DMS153 treated with DMSO at 0.1 percent for 48 hours (cell line): ENCODE data around the gene RDH8.

Experiments used
- DNase-seq: peaks from one replicate; lab custom pipeline; 2025; ENCODE audit not compliant: unreplicated experiment; lab: John Stamatoyannopoulos, UW

The RDH8 gene

DNA sequence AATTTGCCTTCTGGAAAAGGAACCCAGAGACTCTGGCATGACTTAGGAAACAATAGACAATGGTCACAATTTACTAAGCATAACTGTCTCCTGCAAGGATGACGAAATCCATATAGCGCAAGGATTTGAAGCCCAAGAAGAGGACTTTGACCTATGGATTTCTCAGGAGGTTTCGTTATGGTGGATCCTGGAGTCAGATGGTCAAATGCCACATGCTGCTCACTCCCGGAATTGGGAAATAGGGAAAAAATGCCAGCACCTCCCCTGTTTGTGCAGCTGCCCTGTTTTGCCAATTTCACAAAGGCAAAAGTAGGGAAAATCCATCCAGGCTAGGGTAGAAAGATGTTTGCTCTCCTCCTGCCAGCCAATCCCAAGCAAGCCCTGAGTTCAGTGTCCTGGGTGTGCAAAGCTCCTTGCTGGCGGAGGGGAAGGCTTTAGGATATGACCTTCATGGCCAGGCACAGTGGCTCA is 23.4 kb downstream of the RDH8 start:
- DNase-seq = no peak

DNA sequence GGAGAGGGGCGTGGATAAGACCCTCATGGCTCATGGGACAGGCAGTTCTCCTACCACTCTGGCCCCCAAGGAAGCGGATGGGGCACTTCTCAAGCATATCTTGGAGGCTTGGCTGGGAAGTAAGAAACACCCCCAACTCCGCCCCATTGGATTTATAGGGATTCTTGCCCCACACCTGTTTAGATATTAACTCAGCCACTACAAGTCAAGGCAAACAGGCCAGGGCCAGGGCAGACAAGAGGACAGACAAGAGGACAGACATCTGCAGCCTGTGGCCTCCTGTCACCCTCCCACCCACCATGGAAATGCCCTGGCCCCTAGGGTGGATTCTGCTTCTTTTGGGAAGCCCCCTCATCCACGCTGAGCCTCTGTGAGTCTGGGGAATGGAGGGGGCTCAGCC is 24.1 kb downstream of the RDH8 start:
- DNase-seq = no peak

DNA sequence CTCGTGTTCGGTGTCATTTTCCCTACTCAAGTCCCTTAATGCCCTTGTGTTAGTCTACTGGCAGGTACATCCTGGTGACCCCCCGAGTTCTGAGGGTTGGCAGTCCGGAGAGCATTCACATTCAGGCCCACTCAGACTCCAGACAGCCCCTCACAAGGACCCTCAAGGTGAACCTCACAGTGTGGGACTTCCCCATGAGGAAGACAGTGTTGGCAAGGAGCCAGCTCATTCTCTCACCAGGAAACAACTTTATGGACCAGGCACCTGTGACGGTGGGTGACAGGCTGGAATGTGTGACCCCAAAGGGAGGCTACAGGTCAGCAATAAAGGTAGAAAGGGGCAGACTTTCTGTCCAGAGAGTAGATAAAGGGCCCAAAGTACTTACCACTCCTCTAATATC is 24.5 kb downstream of the RDH8 start:
- no peak for DNase-seq

DNA sequence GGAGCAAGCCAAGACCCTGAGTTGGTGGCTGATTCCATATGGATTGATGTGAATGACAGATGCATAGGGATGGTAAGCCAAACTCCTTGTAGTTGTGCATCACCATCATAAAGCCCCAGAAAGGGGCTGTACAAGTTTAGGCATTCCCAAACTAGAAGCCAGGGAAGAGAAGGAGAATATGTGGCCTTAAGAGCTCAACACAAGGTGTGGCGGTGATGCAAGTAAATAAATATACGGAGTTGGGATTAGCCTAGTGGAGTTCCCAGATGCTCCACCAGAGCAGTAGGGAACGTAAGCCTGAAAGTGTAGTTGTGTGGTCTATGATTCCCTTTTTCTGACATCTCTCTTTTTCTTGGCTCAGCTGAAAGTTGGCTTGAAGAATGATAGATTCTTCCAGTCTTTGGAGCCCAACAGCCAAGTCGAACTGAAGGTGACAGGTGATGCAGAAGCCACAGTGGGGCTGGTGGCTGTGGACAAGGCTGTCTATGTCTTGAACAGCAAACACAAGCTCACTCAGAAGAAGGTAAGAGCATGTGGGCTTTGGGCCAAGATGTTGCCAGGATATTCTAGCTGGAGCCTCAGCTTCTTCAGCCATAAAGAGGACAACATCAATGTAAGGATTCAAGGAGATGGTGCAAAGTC is 30.1 kb downstream of the RDH8 start:
- no peak for DNase-seq

DNA sequence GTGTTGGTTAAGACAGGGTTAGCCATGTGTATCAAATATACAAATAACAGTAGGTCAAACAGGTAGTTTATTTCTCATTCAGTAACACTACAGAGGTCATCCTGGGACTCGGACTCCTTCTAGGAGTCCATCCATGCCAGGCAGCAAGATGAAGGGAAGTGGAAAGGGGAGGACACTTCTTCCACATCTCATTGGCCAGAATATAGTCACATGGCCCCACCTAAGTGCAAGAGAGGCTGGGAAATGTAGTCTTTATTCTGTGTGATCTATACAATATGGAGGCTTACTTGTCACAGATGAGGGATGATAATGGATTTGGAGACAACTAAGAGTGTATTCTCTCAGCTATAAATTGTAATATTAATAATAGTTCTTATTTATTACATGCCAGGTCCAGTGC is 31.1 kb downstream of the RDH8 start:
- DNase-seq = no peak

DNA sequence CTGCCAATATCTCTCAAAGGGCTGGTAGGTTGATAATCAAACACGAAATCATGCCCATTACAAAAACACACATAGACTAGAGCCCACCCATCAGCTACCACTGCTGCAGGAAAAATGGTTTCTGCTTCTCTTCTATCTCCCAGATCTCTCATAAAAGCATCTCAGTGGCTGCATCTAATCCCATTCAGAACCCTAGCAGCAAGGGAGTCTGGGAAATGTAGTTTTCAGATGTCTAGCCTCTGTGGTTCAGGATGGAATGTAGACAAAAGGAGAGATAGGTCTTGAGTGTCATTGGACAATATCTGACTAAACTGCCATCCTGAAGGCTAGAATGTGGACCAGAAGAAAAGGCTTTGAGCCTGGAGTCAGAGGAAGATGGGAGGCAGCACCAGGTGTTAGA is 32.1 kb downstream of the RDH8 start:
- no peak for DNase-seq

DNA sequence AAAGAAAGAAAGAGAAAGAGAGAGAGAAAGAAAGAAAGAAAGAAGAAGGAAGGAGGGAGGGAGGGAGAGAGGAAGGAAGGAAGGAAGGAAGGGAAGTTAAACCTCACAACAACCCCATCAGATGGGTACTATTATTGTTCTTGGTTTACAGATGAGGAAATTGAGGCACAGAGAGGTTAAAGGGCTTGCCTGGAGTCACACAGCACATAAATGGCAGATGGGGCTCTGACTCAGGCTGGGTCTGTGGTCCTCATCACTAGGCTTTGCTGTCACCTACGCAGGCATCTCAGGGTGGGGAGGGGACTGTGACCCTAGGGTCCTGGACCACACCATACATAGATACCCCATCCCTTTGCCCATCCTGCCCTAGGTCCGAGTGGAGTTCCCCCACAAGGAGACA is 36.3 kb downstream of the RDH8 start:
- no peak for DNase-seq

DNA sequence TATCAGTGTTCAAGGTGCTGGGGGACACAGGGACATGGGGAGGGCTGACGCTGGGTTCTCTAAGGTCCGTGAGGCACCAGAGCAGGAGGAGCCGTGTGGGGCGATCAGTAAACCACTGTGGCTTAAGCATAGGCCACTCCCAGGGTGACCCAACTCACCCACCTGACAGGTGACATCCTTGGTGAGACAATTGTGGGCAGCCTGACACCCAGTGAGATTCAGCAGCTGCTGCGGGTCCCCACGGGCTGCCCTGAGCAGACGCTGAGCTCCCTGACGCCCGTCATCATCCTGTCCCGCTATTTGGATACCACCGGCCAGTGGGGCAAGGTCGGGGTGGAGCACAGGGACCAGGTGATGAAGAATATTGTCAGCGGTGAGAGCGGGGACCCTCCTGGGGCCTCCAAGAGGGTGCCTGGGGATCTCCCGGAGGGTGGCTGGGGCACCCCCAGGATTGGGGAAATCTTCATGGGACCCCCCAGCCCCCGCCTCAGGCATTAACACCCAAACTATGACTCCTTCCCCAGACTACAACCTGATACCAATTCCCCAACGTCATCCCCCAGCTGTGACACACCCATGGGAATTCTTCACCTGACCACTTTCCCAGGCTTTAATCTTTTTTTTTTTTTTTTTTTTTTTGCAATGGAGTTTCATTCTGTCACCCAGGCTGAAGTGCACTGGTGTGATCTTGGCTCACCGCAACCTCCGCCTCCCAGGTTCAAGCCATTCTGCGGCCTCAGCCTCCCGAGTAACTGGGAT is 39.5 kb downstream of the RDH8 start:
- DNase-seq = no peak

DNA sequence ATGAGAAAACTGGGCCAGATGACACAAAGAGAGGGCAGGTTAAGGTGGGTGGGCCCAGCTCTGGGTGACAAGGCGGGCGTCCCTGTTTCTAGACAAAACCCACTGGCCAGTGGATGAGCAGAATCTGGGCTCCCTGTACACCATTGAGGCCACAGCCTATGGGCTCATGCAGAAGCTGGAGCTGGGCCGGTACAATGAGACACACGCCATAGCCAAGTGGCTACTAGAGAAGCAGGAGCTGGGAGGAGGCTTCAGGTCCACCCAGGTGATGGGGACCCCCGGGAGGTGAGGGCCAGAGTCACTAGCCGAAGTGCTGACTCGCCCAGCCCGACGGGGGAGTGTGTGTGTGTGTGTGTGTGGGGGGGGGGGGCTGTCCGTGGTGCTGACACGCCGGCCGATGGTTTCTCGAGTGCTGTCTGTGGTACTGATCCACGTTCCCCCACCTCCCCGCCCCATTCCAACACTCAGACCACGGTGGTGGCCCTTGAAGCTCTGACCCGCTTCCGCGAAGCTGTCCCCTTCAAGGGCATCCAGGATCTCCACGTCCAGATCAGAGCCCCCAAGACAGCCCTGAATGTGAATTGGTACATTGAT is 48.5 kb downstream of the RDH8 start:
- DNase-seq = no peak

DNA sequence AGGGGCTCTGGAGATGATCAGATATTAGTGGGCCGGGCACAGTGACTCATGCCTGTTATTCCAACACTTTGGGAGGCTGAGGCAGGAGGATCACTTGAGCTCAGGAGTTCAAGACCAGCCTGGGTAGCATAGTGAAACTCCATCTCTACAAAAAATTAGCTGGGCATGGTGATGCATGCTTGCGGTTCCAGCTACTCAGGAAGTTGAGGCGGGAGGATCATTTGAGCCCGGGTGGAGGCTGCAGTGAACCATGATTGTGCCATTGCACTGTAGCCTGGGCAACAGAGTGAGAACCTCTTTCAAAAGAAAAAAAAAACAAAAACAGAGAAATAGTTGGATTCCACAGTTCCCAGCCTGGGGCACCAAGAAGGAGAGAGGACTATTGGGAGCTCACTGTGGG is 54.9 kb downstream of the RDH8 start:
- no peak for DNase-seq

DNA sequence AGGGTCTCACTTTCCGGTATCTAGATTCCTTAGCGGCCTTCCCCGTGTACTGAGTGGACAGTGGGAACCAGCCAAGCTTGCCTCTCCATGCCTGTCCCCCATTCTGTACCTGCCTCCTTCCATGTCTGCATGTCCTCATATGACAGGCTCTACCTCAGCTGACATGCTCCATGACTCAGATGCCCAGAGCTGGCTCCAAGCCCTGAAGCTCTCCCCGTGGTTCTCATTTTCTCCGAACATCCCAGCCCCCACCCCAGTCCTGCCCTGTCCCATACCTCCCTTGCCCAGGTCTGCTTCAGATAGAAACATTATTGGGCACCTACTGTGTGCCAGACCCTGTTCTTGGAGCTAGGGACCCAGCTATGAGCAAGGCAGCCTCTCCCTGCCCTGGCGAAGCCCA is 55.8 kb downstream of the RDH8 start:
- DNase-seq = no peak

DNA sequence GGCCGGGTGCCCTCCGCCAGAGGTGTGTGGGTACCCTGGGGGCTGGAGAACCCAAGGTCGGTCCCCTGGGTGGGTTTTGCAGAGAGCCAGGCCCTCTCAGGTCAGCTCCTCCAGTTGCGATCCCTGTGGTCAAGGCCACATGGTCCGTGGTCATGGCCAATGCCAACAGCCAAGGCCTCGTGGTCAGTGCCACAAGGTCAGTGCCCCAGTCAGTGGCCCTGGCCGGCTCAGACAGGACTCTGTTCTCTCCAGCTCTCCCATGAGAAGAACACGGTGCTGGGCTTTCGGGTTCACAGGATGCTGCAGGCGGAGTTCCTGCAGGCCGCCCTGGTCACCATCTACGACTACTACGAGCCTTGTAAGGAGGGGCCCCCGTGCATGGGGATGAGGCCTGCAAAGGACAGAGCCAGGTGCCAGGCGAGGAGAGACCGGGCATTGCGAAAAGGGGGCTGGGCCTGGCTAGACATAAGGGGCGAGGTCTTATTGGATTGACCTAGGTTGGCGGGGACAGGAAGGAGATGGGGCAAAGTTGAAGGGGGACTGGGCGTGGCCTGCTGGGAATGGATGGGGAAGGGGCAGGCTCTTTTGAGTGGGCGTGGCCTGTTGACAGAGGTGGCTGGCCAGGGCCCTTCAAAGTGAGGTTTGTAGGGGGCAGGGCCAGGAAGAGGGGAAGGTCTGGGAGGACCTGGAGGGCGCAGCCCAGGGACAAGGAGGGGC is 57.6 kb downstream of the RDH8 start:
- DNase-seq = no peak
